A549 (cell line): ENCODE results near the gene FAM3C. TPM values are rescaled to one million over a fixed set of nuclear protein-coding genes. Genes with fewer than 3 reads are reported as not detected.

Source experiments
- ATAC-seq, 2 experiments: fragments of 200-7000 bp in 1 of 2; fragments of >200 bp in 1 of 2; cut with Nextera tagmentation in 1 of 2; cut with Tn5 transposase in 1 of 2; 3 replicates each; pipeline versions ENCODE4 v1.8.0 to v1.9.1; 2018 to 2020; ENCODE audit warnings: mild to moderate bottlenecking in 1 of 2, moderate library complexity in 1 of 2
- CTCF ChIA-PET: fragments of 300-600 bp; sonication (Branson Sonifier 250); formaldehyde crosslinking; extraction: SDS; loops from one replicate; lab custom pipeline; 2021; ENCODE audit warnings: antibody characterized with exemption, inconsistent platforms; lab: Yijun Ruan, JAX
- POLR2A ChIA-PET: fragments of 350-600 bp; formaldehyde crosslinking; extraction: SDS; loops from one replicate; lab custom pipeline; 2021; ENCODE audit warnings: antibody characterized with exemption, inconsistent platforms; lab: Yijun Ruan, JAX
- DNase-seq, 2 experiments: peaks; one replicate each; pipeline versions ENCODE4 v3.0.0 to v3.0.0-alpha.2; 2011 to 2016; ENCODE audit warnings: low read depth in 1 of 2, low spot score in 1 of 2
- FAIRE-seq: peaks from 2 replicates; lab custom pipeline; 2011; peaks lifted over from hg19 to GRCh38; lab: Jason Lieb, UNC
- H3K27ac ChIP-seq, 2 experiments: fragments of >200 bp; sonication (Bioruptor Twin); formaldehyde crosslinking; 3 replicates each; pipeline ENCODE4 v1.5.1; 2016 to 2017
- H3K4me1 ChIP-seq: fragments of >200 bp; sonication (Bioruptor Twin); formaldehyde crosslinking; 3 replicates; pipeline ENCODE4 v1.6.1; 2016
- H3K4me2 ChIP-seq: fragments of >200 bp; sonication (Bioruptor Twin); formaldehyde crosslinking; 3 replicates; pipeline ENCODE4 v1.6.1; 2016
- H3K4me3 ChIP-seq: fragments of >200 bp; sonication (Bioruptor Twin); formaldehyde crosslinking; 3 replicates; pipeline ENCODE4 v1.5.1; 2016
- H3K9me3 ChIP-seq: fragments of >200 bp; sonication (Bioruptor Twin); formaldehyde crosslinking; 3 replicates; pipeline ENCODE4 v1.6.1; 2016
- CBX2 ChIP-seq: fragments of 200-600 bp; sonication (generic); IDR thresholded peaks from 2 replicates; pipeline ENCODE4 v1.6.1; 2016; ENCODE audit warnings: low read depth, mild to moderate bottlenecking, borderline replicate concordance
- CBX8 ChIP-seq: fragments of 200-600 bp; sonication (generic); IDR thresholded peaks from 2 replicates; pipeline ENCODE4 v1.6.1; 2016
- CEBPB ChIP-seq, 2 experiments: fragments of >200 bp in 1 of 2; sonication (Bioruptor Twin) in 1 of 2; formaldehyde crosslinking in 1 of 2; IDR thresholded peaks; 2 replicates each; pipeline ENCODE4 v1.6.1; 2012 to 2016
- CHD4 ChIP-seq: fragments of 200-600 bp; sonication (generic); IDR thresholded peaks from 2 replicates; pipeline ENCODE4 v1.6.1; 2016; ENCODE audit warnings: antibody characterized with exemption, mild to moderate bottlenecking, borderline replicate concordance
- EHF ChIP-seq: fragments of 250-450 bp; sonication (Bioruptor Pico); IDR thresholded peaks from 2 replicates; pipeline ENCODE4 v1.5.0; 2020; ENCODE audit warnings: mild to moderate bottlenecking
- EHMT2 ChIP-seq: fragments of 200-600 bp; sonication (generic); IDR thresholded peaks from 2 replicates; pipeline ENCODE4 v1.6.1; 2016; ENCODE audit warnings: antibody characterized with exemption, low read depth, mild to moderate bottlenecking, moderate library complexity
- ESRRA ChIP-seq: fragments of 150-350 bp; IDR thresholded peaks from 2 replicates; pipeline ENCODE4 v1.6.1; 2014; ENCODE audit warnings: mild to moderate bottlenecking, low read length, borderline replicate concordance
- HOXA7 ChIP-seq: fragments of 250-450 bp; sonication (Bioruptor Pico); IDR thresholded peaks from 2 replicates; pipeline ENCODE4 v1.5.0; 2020; ENCODE audit warnings: mild to moderate bottlenecking, moderate library complexity
- JUN ChIP-seq, 2 experiments: fragments of >200 bp; sonication (Bioruptor Twin); formaldehyde crosslinking; IDR thresholded peaks; 2 replicates in 1 of 2; 3 replicates in 1 of 2; pipeline ENCODE4 v1.6.1; 2016 to 2017
- JUNB ChIP-seq: fragments of >200 bp; sonication (Bioruptor Twin); formaldehyde crosslinking; IDR thresholded peaks from 2 replicates; pipeline ENCODE4 v1.6.1; 2016
- MYC ChIP-seq: IDR thresholded peaks from 2 replicates; pipeline ENCODE4 v1.6.1; 2012; ENCODE audit warnings: mild to moderate bottlenecking, inconsistent platforms, low read length, improper control_type of control experiment, borderline replicate concordance
- NFE2L2 ChIP-seq: fragments of 150-350 bp; conservative IDR thresholded peaks from 2 replicates; pipeline ENCODE4 v1.6.1; 2014; ENCODE audit warnings: low read length
- NPAS2 ChIP-seq: fragments of 250-450 bp; sonication (Bioruptor Pico); IDR thresholded peaks from 2 replicates; pipeline ENCODE4 v1.8.0; 2022; ENCODE audit warnings: mild to moderate bottlenecking, moderate library complexity, borderline replicate concordance
- PHF8 ChIP-seq: fragments of 200-600 bp; sonication (generic); IDR thresholded peaks from 2 replicates; pipeline ENCODE4 v1.6.1; 2016; ENCODE audit warnings: low read depth, mild to moderate bottlenecking, antibody characterized with exemption, moderate library complexity, borderline replicate concordance
- POLR2AphosphoS2 ChIP-seq: conservative IDR thresholded peaks from 2 replicates; pipeline ENCODE4 v1.6.1; 2012; ENCODE audit warnings: low read length, improper control_type of control experiment, inconsistent platforms
- RARB ChIP-seq: fragments of 250-450 bp; sonication (Bioruptor Pico); IDR thresholded peaks from 2 replicates; pipeline ENCODE4 v1.8.0; 2021; ENCODE audit warnings: mild to moderate bottlenecking, moderate library complexity
- RFX5 ChIP-seq: fragments of 450-650 bp; IDR thresholded peaks from 2 replicates; pipeline ENCODE4 v1.7.1; 2014; ENCODE audit warnings: antibody characterized with exemption, mild to moderate bottlenecking, moderate library complexity
- RNF2 ChIP-seq: fragments of 200-600 bp; sonication (generic); IDR thresholded peaks from 2 replicates; pipeline ENCODE4 v1.6.1; 2016; ENCODE audit warnings: low read depth, mild to moderate bottlenecking, antibody characterized with exemption, moderate library complexity, borderline replicate concordance
- ZFP36 ChIP-seq: fragments of 450-650 bp; IDR thresholded peaks from 2 replicates; pipeline ENCODE4 v1.6.1; 2014; ENCODE audit warnings: borderline replicate concordance; ENCODE audit not compliant: partially characterized antibody
- ZNF302 ChIP-seq: fragments of 250-450 bp; sonication (Bioruptor Pico); IDR thresholded peaks from 2 replicates; pipeline ENCODE4 v1.9.0; 2021; ENCODE audit warnings: inconsistent platforms, mild to moderate bottlenecking, moderate library complexity
- ZSCAN20 ChIP-seq: fragments of 250-450 bp; sonication (Bioruptor Pico); IDR thresholded peaks from 2 replicates; pipeline ENCODE4 v1.8.0; 2022; ENCODE audit warnings: mild to moderate bottlenecking, moderate library complexity
- WGBS: methylation state at CpG from one replicate; pipeline ENCODE4 v1.1.6; 2017; ENCODE audit errors: missing lambda C conversion rate; 5-methylcytosine and 5-hydroxymethylcytosine counted together
- polyA plus RNA-seq, 4 experiments: library from polyadenylated mRNA; depleted of rRNA in 3 of 4; stranded (reverse); fragments of >200 nt; fragmentation: RNase III in 1 of 4; extraction: RNeasy Plus Mini Kit Qiagen cat#74134 plus additional on column Dnase treatment in 1 of 4; gene quantifications; 2 replicates in 3 of 4; 3 replicates in 1 of 4; pipeline ENCODE4 v1.2.3, GENCODE V29; 2011 to 2017
- TF ChIP-seq, protein P1 (sequence below): fragments of >200 bp; sonication (Bioruptor Twin); formaldehyde crosslinking; IDR thresholded peaks from 2 replicates; pipeline ENCODE4 v1.6.1; 2016
- TF ChIP-seq, protein P2 (sequence below): IDR thresholded peaks from 2 replicates; pipeline ENCODE4 v1.6.1; 2012
- TF ChIP-seq, protein P3 (sequence below): fragments of >200 bp; sonication (Bioruptor Twin); formaldehyde crosslinking; IDR thresholded peaks from 3 replicates; pipeline ENCODE4 v1.6.1; 2016
- TF ChIP-seq, protein P4 (sequence below): fragments of 200-600 bp; sonication (generic); IDR thresholded peaks from 2 replicates; pipeline ENCODE4 v1.6.1; 2016; ENCODE audit warnings: antibody characterized with exemption, mild to moderate bottlenecking, moderate library complexity

Gene FAM3C
- polyA plus RNA-seq, 2 of the 4 experiments (the other 2 are of a cell fraction): 29.4 to 46.4 TPM

DNA sequence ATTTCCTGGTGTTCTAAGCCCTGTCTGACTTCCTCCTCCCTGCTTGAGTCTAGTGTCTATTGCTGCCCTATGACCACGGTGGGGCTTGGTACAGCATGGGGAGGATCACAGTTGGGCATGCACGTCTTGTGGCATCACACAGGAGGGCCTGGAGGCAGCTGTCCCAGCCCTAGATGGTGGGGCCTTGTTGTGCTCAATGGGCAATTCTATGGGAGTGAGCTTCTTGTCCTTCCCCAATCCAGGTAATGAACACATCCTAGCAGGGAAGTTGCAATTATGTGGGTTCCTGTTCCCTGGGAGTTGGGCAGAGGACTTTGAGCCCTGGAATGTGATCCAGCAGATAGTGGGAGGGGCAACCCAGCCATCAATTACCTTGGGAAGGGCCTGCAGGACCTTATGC is 10.8 kb upstream of the FAM3C start (continued):
- TF ChIP-seq, protein P1, sequence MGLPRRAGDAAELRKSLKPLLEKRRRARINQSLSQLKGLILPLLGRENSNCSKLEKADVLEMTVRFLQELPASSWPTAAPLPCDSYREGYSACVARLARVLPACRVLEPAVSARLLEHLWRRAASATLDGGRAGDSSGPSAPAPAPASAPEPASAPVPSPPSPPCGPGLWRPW: no peak

DNA sequence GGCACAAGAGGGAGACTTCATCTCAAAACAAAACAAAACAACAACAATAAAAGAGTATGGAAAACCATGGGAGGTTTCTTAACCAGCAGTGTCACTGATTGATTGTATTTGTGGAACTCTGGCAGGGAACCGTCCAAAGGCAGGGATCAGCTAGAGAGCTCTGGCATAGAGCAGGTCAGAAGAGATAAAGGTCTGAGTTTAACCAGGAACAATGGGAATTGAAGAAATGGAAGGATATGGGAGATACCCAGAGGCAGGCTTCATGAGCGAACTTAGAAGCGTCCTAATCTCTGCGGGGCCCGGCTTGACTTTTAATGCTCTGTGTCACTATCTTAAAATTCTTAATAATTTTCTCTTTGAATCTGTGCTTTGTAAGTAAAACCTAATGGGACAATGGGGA is 10.4 kb upstream of the FAM3C start:
- ATAC-seq: no peak
- CTCF ChIA-PET: interaction anchor here (5.2 kb wide), 1 partner anchor 10 kb away, joined by 31 read pairs; the partner anchor contains the start of gene FAM3C

DNA sequence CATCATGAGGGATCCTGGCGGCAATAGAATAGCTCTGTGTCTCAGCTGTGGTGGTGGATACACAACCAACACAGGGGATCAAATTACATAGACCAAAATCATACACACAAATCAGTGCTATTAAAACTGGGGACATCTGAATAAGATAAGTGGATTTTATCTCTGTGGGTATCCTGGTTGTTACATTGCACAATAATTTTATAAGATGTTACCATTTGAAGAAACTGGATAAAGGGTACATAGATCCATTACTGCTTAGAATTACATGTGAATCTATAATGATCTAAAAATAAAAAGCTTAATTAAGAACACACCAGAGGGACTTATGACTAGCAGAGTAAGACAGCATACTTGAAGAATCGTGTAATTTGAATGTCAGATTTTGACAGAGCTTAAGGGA is 8.2 kb upstream of the FAM3C start:
- DNase-seq: no peak
- no peaks in the 10 kb centered on the region for H3K9me3 ChIP-seq
- ChIA-PET POLR2A (no interaction called here), CTCF (interaction anchor here (2.7 to 5.2 kb wide), 2 partner anchors 8 to 37 kb away, joined by 11 to 31 read pairs; partner anchors contain the start of gene FAM3C)
- ATAC-seq: no peak
- 49% methylated on average over 2 of the region's 2 CpGs for WGBS
- no peaks in the 10 kb centered on the region for H3K4me1 ChIP-seq
- H3K27ac ChIP-seq: no peak overlapping the region
- TF ChIP-seq NPAS2 (CRISPR knock-in tag): no peak
- no peak overlapping the region for H3K4me2 ChIP-seq
- no peak for FAIRE-seq
- no peak overlapping the region for H3K4me3 ChIP-seq

More for the DNA sequence above, 10.4 kb upstream of the FAM3C start:
- no peak overlapping the region for H3K4me2 ChIP-seq
- no peak for FAIRE-seq
- H3K27ac ChIP-seq: no peak overlapping the region
- no peak for DNase-seq
- POLR2A ChIA-PET: interaction anchor here (1.2 kb wide), 1 partner anchor 10 kb away, joined by 5 read pairs; the partner anchor contains the start of gene FAM3C
- H3K4me1 ChIP-seq: no peaks in the 10 kb centered on the region
- TF ChIP-seq JUNB (no peak), RNF2 (no peak), ZFP36 (no peak), ZSCAN20 (CRISPR knock-in tag) (no peak), PHF8 (no peak), ZNF302 (CRISPR knock-in tag) (no peak), NFE2L2 (no peak), CHD4 (no peak), CBX2 (no peak), MYC (no peak), ESRRA (no peak), EHMT2 (no peak)
- TF ChIP-seq, protein P2, sequence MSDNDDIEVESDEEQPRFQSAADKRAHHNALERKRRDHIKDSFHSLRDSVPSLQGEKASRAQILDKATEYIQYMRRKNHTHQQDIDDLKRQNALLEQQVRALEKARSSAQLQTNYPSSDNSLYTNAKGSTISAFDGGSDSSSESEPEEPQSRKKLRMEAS: no peak
- H3K9me3 ChIP-seq: no peaks in the 10 kb centered on the region
- no peak overlapping the region for H3K4me3 ChIP-seq
- 84% methylated on average over 5 of the region's 5 CpGs for WGBS

DNA sequence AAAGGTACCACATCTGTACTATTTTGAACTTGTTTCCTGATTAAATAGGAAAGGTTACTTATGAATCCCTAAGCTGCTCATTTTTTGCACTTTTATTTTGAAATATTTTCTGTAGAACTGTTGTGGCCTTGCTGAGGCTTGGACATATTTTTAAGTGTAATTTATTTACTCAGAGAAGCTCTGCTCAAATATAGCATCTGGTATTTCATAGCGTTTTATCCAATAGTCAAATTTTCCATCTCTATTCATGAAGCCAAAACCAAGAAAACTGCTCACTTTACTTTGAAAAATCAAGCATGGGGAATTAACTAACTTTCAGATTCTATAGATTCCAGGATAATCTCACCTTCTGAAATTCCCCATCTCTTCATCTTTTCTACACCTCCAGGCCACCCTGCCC is 6.6 kb upstream of the FAM3C start:
- FAIRE-seq: no peak
- POLR2A ChIA-PET: no interaction called here

More for the DNA sequence above, 6.6 kb upstream of the FAM3C start:
- no peak for ATAC-seq
- 31% methylated on average over 1 of the region's 1 CpG for WGBS
- no peak overlapping the region for H3K4me2 ChIP-seq
- TF ChIP-seq JUNB (no peak), POLR2AphosphoS2 (no peak), RARB (no peak), JUN (IDR thresholded peaks at IDR 0.05) (no peak), CEBPB (IDR thresholded peaks at IDR 0.05) (no peak), HOXA7 (CRISPR knock-in tag) (no peak), NPAS2 (CRISPR knock-in tag) (no peak), EHF (CRISPR knock-in tag) (no peak), CBX8 (no peak), RFX5 (no peak)
- TF ChIP-seq, protein P1: no peak
- TF ChIP-seq, protein P2: no peak
- TF ChIP-seq, protein P3, sequence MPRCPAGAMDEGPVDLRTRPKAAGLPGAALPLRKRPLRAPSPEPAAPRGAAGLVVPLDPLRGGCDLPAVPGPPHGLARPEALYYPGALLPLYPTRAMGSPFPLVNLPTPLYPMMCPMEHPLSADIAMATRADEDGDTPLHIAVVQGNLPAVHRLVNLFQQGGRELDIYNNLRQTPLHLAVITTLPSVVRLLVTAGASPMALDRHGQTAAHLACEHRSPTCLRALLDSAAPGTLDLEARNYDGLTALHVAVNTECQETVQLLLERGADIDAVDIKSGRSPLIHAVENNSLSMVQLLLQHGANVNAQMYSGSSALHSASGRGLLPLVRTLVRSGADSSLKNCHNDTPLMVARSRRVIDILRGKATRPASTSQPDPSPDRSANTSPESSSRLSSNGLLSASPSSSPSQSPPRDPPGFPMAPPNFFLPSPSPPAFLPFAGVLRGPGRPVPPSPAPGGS: no peak
- TF ChIP-seq, protein P4, sequence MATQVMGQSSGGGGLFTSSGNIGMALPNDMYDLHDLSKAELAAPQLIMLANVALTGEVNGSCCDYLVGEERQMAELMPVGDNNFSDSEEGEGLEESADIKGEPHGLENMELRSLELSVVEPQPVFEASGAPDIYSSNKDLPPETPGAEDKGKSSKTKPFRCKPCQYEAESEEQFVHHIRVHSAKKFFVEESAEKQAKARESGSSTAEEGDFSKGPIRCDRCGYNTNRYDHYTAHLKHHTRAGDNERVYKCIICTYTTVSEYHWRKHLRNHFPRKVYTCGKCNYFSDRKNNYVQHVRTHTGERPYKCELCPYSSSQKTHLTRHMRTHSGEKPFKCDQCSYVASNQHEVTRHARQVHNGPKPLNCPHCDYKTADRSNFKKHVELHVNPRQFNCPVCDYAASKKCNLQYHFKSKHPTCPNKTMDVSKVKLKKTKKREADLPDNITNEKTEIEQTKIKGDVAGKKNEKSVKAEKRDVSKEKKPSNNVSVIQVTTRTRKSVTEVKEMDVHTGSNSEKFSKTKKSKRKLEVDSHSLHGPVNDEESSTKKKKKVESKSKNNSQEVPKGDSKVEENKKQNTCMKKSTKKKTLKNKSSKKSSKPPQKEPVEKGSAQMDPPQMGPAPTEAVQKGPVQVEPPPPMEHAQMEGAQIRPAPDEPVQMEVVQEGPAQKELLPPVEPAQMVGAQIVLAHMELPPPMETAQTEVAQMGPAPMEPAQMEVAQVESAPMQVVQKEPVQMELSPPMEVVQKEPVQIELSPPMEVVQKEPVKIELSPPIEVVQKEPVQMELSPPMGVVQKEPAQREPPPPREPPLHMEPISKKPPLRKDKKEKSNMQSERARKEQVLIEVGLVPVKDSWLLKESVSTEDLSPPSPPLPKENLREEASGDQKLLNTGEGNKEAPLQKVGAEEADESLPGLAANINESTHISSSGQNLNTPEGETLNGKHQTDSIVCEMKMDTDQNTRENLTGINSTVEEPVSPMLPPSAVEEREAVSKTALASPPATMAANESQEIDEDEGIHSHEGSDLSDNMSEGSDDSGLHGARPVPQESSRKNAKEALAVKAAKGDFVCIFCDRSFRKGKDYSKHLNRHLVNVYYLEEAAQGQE: no peak
- CTCF ChIA-PET: interaction anchor here (0.6 to 0.7 kb wide), 2 partner anchors 136 to 312 kb away, joined by 3 read pairs; no protein-coding TSS in a partner anchor
- no peak overlapping the region for H3K4me3 ChIP-seq
- H3K9me3 ChIP-seq: no peaks in the 10 kb centered on the region
- no peak overlapping the region for H3K27ac ChIP-seq
- no peak for DNase-seq
- peaks cover 5% of the 10 kb centered on the region for H3K4me1 ChIP-seq
